Measurements from ENCODE around the gene NACC2.

DNA sequence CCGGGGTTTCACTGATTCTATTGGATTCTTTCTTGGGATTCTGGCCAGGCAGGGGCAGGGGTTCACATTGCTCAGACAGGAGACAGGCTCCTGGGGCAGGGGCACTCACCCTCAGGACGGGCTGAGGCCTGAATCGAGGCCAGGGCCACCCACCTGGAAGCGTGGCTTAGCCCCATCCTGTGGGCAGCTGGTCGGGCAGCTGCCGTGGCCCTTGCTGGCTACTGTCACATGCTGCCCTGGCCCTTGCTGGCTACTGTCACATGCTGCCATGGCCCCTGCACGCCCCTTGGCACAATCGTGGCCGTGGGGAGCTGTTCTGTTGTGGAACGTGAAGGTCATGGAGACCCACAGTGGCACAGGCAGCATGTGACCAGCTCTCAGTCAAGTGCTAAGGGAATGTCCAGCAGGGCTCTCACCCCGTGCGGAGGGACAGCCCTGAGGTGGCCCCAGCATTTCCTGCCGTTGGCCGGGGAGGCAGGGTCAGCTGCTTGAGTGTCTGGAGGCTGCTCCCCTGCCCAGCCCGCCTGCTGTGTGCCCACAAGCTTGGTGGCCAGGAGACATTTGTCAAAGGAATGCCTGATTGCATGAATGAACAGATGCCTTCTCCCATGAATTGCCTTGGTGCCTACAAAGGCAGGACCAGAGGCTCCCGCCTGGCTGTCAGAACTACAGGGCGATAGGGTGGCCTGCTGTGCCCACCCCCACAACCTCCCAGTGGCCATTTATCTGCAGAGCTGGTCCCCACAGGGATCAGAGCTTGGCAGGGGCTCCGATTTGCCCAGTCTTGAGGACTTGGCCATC is 40.4 kb upstream of the NACC2 start:
- TF ChIP-seq, protein P1, sequence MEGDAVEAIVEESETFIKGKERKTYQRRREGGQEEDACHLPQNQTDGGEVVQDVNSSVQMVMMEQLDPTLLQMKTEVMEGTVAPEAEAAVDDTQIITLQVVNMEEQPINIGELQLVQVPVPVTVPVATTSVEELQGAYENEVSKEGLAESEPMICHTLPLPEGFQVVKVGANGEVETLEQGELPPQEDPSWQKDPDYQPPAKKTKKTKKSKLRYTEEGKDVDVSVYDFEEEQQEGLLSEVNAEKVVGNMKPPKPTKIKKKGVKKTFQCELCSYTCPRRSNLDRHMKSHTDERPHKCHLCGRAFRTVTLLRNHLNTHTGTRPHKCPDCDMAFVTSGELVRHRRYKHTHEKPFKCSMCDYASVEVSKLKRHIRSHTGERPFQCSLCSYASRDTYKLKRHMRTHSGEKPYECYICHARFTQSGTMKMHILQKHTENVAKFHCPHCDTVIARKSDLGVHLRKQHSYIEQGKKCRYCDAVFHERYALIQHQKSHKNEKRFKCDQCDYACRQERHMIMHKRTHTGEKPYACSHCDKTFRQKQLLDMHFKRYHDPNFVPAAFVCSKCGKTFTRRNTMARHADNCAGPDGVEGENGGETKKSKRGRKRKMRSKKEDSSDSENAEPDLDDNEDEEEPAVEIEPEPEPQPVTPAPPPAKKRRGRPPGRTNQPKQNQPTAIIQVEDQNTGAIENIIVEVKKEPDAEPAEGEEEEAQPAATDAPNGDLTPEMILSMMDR (IDR thresholded peaks at IDR 0.05; ENCODE audit: poor library complexity): no peak
- TF ChIP-seq EZH2 (IDR thresholded peaks at IDR 0.05; ENCODE audit: borderline replicate concordance): no peak

All from hepatocyte (in vitro differentiated cells).